Activated T-cell treated with anti-CD3 and anti-CD28 coated beads, Interleukin-2, amount 50 U/mL, for 4 hours (primary cell): Measurements from ENCODE around the gene FCMR. TPM values are rescaled to one million over a fixed set of nuclear protein-coding genes. Genes with fewer than 3 reads are reported as not detected.

ENCODE experiments used
- ATAC-seq, 2 donors: fragments of 200-7000 bp; cut with Tn5 transposase; one replicate each; pipeline ENCODE4 v1.10.0; 2021
- DNase-seq: peaks from one replicate; pipeline ENCODE4 v3.0.0-alpha.2; 2020
- H3K27me3 Mint-ChIP-seq: one replicate; pipeline ENCODE4 v1.8.0; 2021; ENCODE audit warnings: low read depth, mixed read lengths
- H3K36me3 Mint-ChIP-seq: one replicate; pipeline ENCODE4 v1.8.0; 2022; ENCODE audit warnings: mixed read lengths; ENCODE audit not compliant: insufficient read depth
- H3K4me1 Mint-ChIP-seq: one replicate; pipeline ENCODE4 v1.8.0; 2021; ENCODE audit warnings: low read depth, mixed read lengths
- H3K4me3 Mint-ChIP-seq: one replicate; pipeline ENCODE4 v1.8.0; 2021; ENCODE audit warnings: mild to moderate bottlenecking, moderate library complexity, mixed read lengths
- H3K9me3 Mint-ChIP-seq: one replicate; pipeline ENCODE4 v1.8.0; 2021; ENCODE audit warnings: mixed read lengths
- total RNA-seq, 3 donors: library from RNA; stranded (reverse); gene quantifications; one replicate each; pipeline ENCODE4 v1.2.1, GENCODE V29; 2021

FCMR gene
- total RNA-seq: 10 to 100 TPM; 24.7 to 41.7 (median 24.8) TPM

GRCh38 chr1:206921772-206922265 is at the start of gene FCMR:
Gene FCMR (minus strand): TSS chr1:206921941. CDS start chr1:206921854, 87 bp downstream.
- Mint-ChIP-seq H3K36me3 (peaks cover 12% of the 10 kb centered on the region), H3K4me1 (peaks cover 44% of the 10 kb centered on the region), H3K9me3 (no peaks in the 10 kb centered on the region), H3K4me3 (no peak within 1 kb of the TSS), H3K27me3 (no peaks in the 10 kb centered on the region)
- ATAC-seq (peak; percentile 17 to 18), DNase-seq (peak; percentile 24)

GRCh38 chr1:206971029-206971655 is 49.4 kb upstream of the FCMR start:
- ATAC-seq (no peak), DNase-seq (no peak)
- no peaks in the 10 kb centered on the region for H3K9me3 Mint-ChIP-seq
- no peak overlapping the region for H3K4me3 Mint-ChIP-seq
- no peaks in the 10 kb centered on the region for H3K36me3 Mint-ChIP-seq
- H3K4me1 Mint-ChIP-seq: peaks cover 19% of the 10 kb centered on the region
- peaks cover 7% of the 10 kb centered on the region for H3K27me3 Mint-ChIP-seq

GRCh38 chr1:206970446-206970845 is 48.7 kb upstream of the FCMR start, which contains the start of gene FCAMR:
Gene FCAMR (minus strand): TSS chr1:206970460. CDS start chr1:206970125, 335 bp downstream.
- ATAC-seq (no peak), DNase-seq (no peak)
- peaks cover 7% of the 10 kb centered on the region for H3K27me3 Mint-ChIP-seq
- H3K4me3 Mint-ChIP-seq: no peak within 1 kb of the TSS
- no peaks in the 10 kb centered on the region for H3K36me3 Mint-ChIP-seq
- peaks cover 22% of the 10 kb centered on the region for H3K4me1 Mint-ChIP-seq
- H3K9me3 Mint-ChIP-seq: no peaks in the 10 kb centered on the region

- DNase-seq (no peak), ATAC-seq (no peak)
Observed at GRCh38 chr1:206969090-206969489, 47.3 kb upstream of the FCMR start.

GRCh38 chr1:206967096-206967849 is 45.5 kb upstream of the FCMR start:
- peaks cover 29% of the 10 kb centered on the region for H3K4me1 Mint-ChIP-seq
- ATAC-seq: no peak
- H3K9me3 Mint-ChIP-seq: no peaks in the 10 kb centered on the region
- peaks cover 5% of the 10 kb centered on the region for H3K27me3 Mint-ChIP-seq
- no peak for DNase-seq
- H3K4me3 Mint-ChIP-seq: peak overlapping the region; percentile 12
- H3K36me3 Mint-ChIP-seq: no peaks in the 10 kb centered on the region

More at GRCh38 chr1:206969090-206969489, 47.3 kb upstream of the FCMR start:
- Mint-ChIP-seq H3K9me3 (no peaks in the 10 kb centered on the region), H3K4me3 (no peak overlapping the region), H3K36me3 (no peaks in the 10 kb centered on the region), H3K27me3 (peaks cover 7% of the 10 kb centered on the region), H3K4me1 (peaks cover 22% of the 10 kb centered on the region)

- Mint-ChIP-seq H3K4me3 (no peak overlapping the region), H3K36me3 (no peaks in the 10 kb centered on the region), H3K27me3 (peaks cover 5% of the 10 kb centered on the region), H3K4me1 (peaks cover 36% of the 10 kb centered on the region), H3K9me3 (no peaks in the 10 kb centered on the region)
- ATAC-seq: no peak
- no peak for DNase-seq
Observed at GRCh38 chr1:206965781-206966180, 44.0 kb upstream of the FCMR start.

GRCh38 chr1:206963740-206964139 is 42.0 kb upstream of the FCMR start:
- peaks cover 36% of the 10 kb centered on the region for H3K4me1 Mint-ChIP-seq
- no peaks in the 10 kb centered on the region for H3K36me3 Mint-ChIP-seq
- no peak overlapping the region for H3K4me3 Mint-ChIP-seq
- H3K9me3 Mint-ChIP-seq: no peaks in the 10 kb centered on the region
- ATAC-seq (no peak), DNase-seq (no peak)
- peaks cover 5% of the 10 kb centered on the region for H3K27me3 Mint-ChIP-seq

- H3K27me3 Mint-ChIP-seq: no peaks in the 10 kb centered on the region
- H3K4me1 Mint-ChIP-seq: peaks cover 33% of the 10 kb centered on the region
- DNase-seq (no peak), ATAC-seq (no peak)
- no peaks in the 10 kb centered on the region for H3K9me3 Mint-ChIP-seq
- H3K36me3 Mint-ChIP-seq: no peaks in the 10 kb centered on the region
- no peak overlapping the region for H3K4me3 Mint-ChIP-seq
Observed at GRCh38 chr1:206963119-206963712, 41.5 kb upstream of the FCMR start.

- ATAC-seq: no peak
- H3K27me3 Mint-ChIP-seq: no peaks in the 10 kb centered on the region
- H3K36me3 Mint-ChIP-seq: no peaks in the 10 kb centered on the region
- peaks cover 24% of the 10 kb centered on the region for H3K4me1 Mint-ChIP-seq
- no peaks in the 10 kb centered on the region for H3K9me3 Mint-ChIP-seq
- no peak for DNase-seq
- H3K4me3 Mint-ChIP-seq: no peak overlapping the region
Observed at GRCh38 chr1:206962272-206962671, 40.5 kb upstream of the FCMR start.

GRCh38 chr1:206961668-206962067 is 39.9 kb upstream of the FCMR start:
- DNase-seq (no peak), ATAC-seq (no peak)
- no peaks in the 10 kb centered on the region for H3K9me3 Mint-ChIP-seq
- peaks cover 18% of the 10 kb centered on the region for H3K4me1 Mint-ChIP-seq
- no peaks in the 10 kb centered on the region for H3K36me3 Mint-ChIP-seq
- no peaks in the 10 kb centered on the region for H3K27me3 Mint-ChIP-seq
- no peak overlapping the region for H3K4me3 Mint-ChIP-seq

GRCh38 chr1:206960676-206961386 is 39.1 kb upstream of the FCMR start:
- ATAC-seq (no peak), DNase-seq (no peak)
- H3K36me3 Mint-ChIP-seq: no peaks in the 10 kb centered on the region
- H3K27me3 Mint-ChIP-seq: no peaks in the 10 kb centered on the region
- H3K9me3 Mint-ChIP-seq: no peaks in the 10 kb centered on the region
- H3K4me3 Mint-ChIP-seq: no peak overlapping the region
- H3K4me1 Mint-ChIP-seq: peaks cover 16% of the 10 kb centered on the region

GRCh38 chr1:206958144-206958543 is 36.4 kb upstream of the FCMR start:
- no peak for ATAC-seq
- no peaks in the 10 kb centered on the region for H3K9me3 Mint-ChIP-seq
- DNase-seq: no peak
- peaks cover 22% of the 10 kb centered on the region for H3K4me1 Mint-ChIP-seq
- no peaks in the 10 kb centered on the region for H3K27me3 Mint-ChIP-seq
- H3K4me3 Mint-ChIP-seq: no peak overlapping the region
- no peaks in the 10 kb centered on the region for H3K36me3 Mint-ChIP-seq

- Mint-ChIP-seq H3K4me3 (no peak overlapping the region), H3K4me1 (peaks cover 18% of the 10 kb centered on the region), H3K9me3 (no peaks in the 10 kb centered on the region), H3K36me3 (no peaks in the 10 kb centered on the region), H3K27me3 (no peaks in the 10 kb centered on the region)
- ATAC-seq (no peak), DNase-seq (no peak)
Observed at GRCh38 chr1:206957639-206958038, 35.9 kb upstream of the FCMR start.
